22Rv1 (cell line): Measurements from ENCODE around the gene TRIP12.

ENCODE experiments used
- CTCF ChIP-seq: fragments of 450-650 bp; IDR thresholded peaks from 2 replicates; pipeline ENCODE4 v1.5.1; 2017; ENCODE audit warnings: mild to moderate bottlenecking
- ZFX ChIP-seq: fragments of 450-650 bp; IDR thresholded peaks from 2 replicates; pipeline ENCODE4 v1.6.1; 2017; ENCODE audit warnings: antibody characterized with exemption, borderline replicate concordance

- no peak for TF ChIP-seq CTCF
- no peak for TF ChIP-seq ZFX
Observed at GRCh38 chr2:229869226-229869625, 52.6 kb downstream of the TRIP12 start.
